ENCODE data around the gene TLE2. TPM values are rescaled to one million over a fixed set of nuclear protein-coding genes. Genes with fewer than 3 reads are reported as not detected.

Gene TLE2
- total RNA-seq, 4 donors from 2014 or later, result 87.5 to 184 (median 122) TPM

GRCh38 chr19:2957160-2957559, 71.9 kb downstream of the TLE2 start:
- no peak for DNase-seq (ENCODE audit: low spot score in 2 of 2)
- no peaks in the 10 kb centered on the region for H3K36me3 ChIP-seq
- 90 to 93% methylated on average over 5 of the region's 5 CpGs for WGBS, 2 donors
- H3K4me3 ChIP-seq, result no peak overlapping the region
- H3K27ac ChIP-seq, result no peak overlapping the region
- TF ChIP-seq POLR2A (IDR thresholded peaks at IDR 0.05) (no peak), CTCF (IDR thresholded peaks at IDR 0.05) (no peak), EP300 (IDR thresholded peaks at IDR 0.05) (no peak)
- H3K9me3 ChIP-seq, result no peaks in the 10 kb centered on the region
- peaks cover 0 to 5% (median 0%) of the 10 kb centered on the region in 4 donors for H3K4me1 ChIP-seq
- no peaks in the 10 kb centered on the region for H3K27me3 ChIP-seq

GRCh38 chr19:2952953-2953481, 76.1 kb downstream of the TLE2 start:
- Histone ChIP-seq H3K27ac (no peak overlapping the region), H3K27me3 (no peaks in the 10 kb centered on the region), H3K36me3 (no peaks in the 10 kb centered on the region), H3K4me3 (no peak overlapping the region), H3K9me3 (no peaks in the 10 kb centered on the region), H3K4me1 (peaks cover 3 to 12% (median 11%) of the 10 kb centered on the region in 4 donors)
- 56 to 63% methylated on average over 9 of the region's 9 CpGs for whole genome bisulfite sequencing, 2 donors
- DNase-seq (ENCODE audit: low spot score in 2 of 2), result no peak
- TF ChIP-seq CTCF (IDR thresholded peaks at IDR 0.05) (no peak), EP300 (IDR thresholded peaks at IDR 0.05) (no peak), POLR2A (IDR thresholded peaks at IDR 0.05) (no peak)

GRCh38 chr19:2950286-2951124, 78.6 kb downstream of the TLE2 start:
- Histone ChIP-seq H3K9me3 (no peaks in the 10 kb centered on the region), H3K4me1 (peaks cover 3 to 18% (median 11%) of the 10 kb centered on the region in 4 donors), H3K36me3 (no peaks in the 10 kb centered on the region), H3K27ac (peak overlapping the region; percentile 93 to 99 (median 98)), H3K27me3 (no peaks in the 10 kb centered on the region), H3K4me3 (peak overlapping the region; percentile 76 to 89 (median 82))
- TF ChIP-seq EP300 (IDR thresholded peaks at IDR 0.05) (peak; percentile 83 to 97), POLR2A (IDR thresholded peaks at IDR 0.05) (peak; percentile 68 to 86), CTCF (IDR thresholded peaks at IDR 0.05) (no peak)
- peak; percentile 100 for DNase-seq (ENCODE audit: low spot score in 2 of 2)
- 0 to 1% methylated on average over 47 to 48 of the region's 53 CpGs for WGBS, 2 donors

- peak overlapping the region; percentile 93 to 99 (median 98) for H3K27ac ChIP-seq
- WGBS, 2 donors, result 1% methylated on average over 11 of the region's 11 CpGs
These were observed 79.2 kb downstream of the TLE2 start for GRCh38 chr19:2949939-2950285.

More at GRCh38 chr19:2949939-2950285, 79.2 kb downstream of the TLE2 start:
- DNase-seq (ENCODE audit: low spot score in 2 of 2), result peak in 1 of 2 donors; percentile 38
- Histone ChIP-seq H3K4me3 (peak overlapping the region; percentile 76 to 89 (median 82)), H3K4me1 (peaks cover 3 to 21% (median 11%) of the 10 kb centered on the region in 4 donors), H3K9me3 (no peaks in the 10 kb centered on the region), H3K27me3 (no peaks in the 10 kb centered on the region), H3K36me3 (no peaks in the 10 kb centered on the region)
- TF ChIP-seq CTCF (IDR thresholded peaks at IDR 0.05) (no peak), EP300 (IDR thresholded peaks at IDR 0.05) (no peak), POLR2A (IDR thresholded peaks at IDR 0.05) (no peak)

Other genes starting within 250 kb of the TLE2 start
- gene SGTA, start 246.0 kb downstream of the TLE2 start, total RNA-seq, result 10 to 100 TPM; 40.2 to 47.6 (median 44.9) TPM
- gene THOP1, start 243.8 kb downstream of the TLE2 start, total RNA-seq, result 10 to 100 TPM; 35.8 to 91.8 (median 42.9) TPM
- gene ZNF554, start 209.4 kb downstream of the TLE2 start, total RNA-seq, result 1 to 10 TPM; 4.4 to 9.0 (median 6.7) TPM
- gene ZNF555, start 187.8 kb downstream of the TLE2 start, total RNA-seq, result 10 to 100 TPM in 1 of 4 donors, 1 to 10 TPM in 3; 5.7 to 11.4 (median 6.6) TPM
- 1 to 10 TPM in 1 of 4 donors, under 1 TPM in 3; under 0.01 to 1.3 (median 0.59) TPM for gene ZNF556, start 161.9 kb downstream of the TLE2 start, total RNA-seq
- 1 to 10 TPM; 2.7 to 4.2 (median 3.2) TPM for gene ZNF57, start 128.4 kb downstream of the TLE2 start, total RNA-seq
- gene ZNF77, start 84.3 kb downstream of the TLE2 start, total RNA-seq, result 1 to 10 TPM; 2.2 to 4.5 (median 3.3) TPM
- gene TLE6, start 51.7 kb downstream of the TLE2 start, total RNA-seq, result 10 to 100 TPM in 1 of 4 donors, 1 to 10 TPM in 1, under 1 TPM in 2; 0.44 to 13.5 (median 2.7) TPM
- gene TLE5, start 33.2 kb upstream of the TLE2 start, total RNA-seq, result 1,000 to 10,000 TPM in 1 of 4 donors, 100 to 1,000 TPM in 3; 449 to 1,111 (median 479) TPM
- 100 to 1,000 TPM in 3 of 4 donors, 10 to 100 TPM in 1; 65.1 to 114 (median 107) TPM for gene GNA11, start 65.1 kb upstream of the TLE2 start, total RNA-seq
- 10 to 100 TPM in 2 of 4 donors, 1 to 10 TPM in 2; 3.8 to 22.5 (median 7.8) TPM for gene GNA15, start 106.8 kb upstream of the TLE2 start, total RNA-seq
- 1 to 10 TPM in 3 of 4 donors, under 1 TPM in 1; 0.66 to 4.7 (median 2.4) TPM for gene S1PR4, start 149.5 kb upstream of the TLE2 start, total RNA-seq
- 10 to 100 TPM; 27.1 to 83.4 (median 38.2) TPM for gene NCLN, start 156.7 kb upstream of the TLE2 start, total RNA-seq
- gene CELF5, start 195.4 kb upstream of the TLE2 start, total RNA-seq, result not detected